ENCODE data around the gene RDH5.

GRCh38 chr12:55765736-55766290, 45.6 kb downstream of the RDH5 start:
- TF ChIP-seq, protein P1, sequence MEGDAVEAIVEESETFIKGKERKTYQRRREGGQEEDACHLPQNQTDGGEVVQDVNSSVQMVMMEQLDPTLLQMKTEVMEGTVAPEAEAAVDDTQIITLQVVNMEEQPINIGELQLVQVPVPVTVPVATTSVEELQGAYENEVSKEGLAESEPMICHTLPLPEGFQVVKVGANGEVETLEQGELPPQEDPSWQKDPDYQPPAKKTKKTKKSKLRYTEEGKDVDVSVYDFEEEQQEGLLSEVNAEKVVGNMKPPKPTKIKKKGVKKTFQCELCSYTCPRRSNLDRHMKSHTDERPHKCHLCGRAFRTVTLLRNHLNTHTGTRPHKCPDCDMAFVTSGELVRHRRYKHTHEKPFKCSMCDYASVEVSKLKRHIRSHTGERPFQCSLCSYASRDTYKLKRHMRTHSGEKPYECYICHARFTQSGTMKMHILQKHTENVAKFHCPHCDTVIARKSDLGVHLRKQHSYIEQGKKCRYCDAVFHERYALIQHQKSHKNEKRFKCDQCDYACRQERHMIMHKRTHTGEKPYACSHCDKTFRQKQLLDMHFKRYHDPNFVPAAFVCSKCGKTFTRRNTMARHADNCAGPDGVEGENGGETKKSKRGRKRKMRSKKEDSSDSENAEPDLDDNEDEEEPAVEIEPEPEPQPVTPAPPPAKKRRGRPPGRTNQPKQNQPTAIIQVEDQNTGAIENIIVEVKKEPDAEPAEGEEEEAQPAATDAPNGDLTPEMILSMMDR (conservative IDR thresholded peaks at IDR 0.05; ENCODE audit: low read depth, low read length), result no peak
- no peak for TF ChIP-seq EZH2 (IDR thresholded peaks at IDR 0.05; ENCODE audit: borderline replicate concordance, low read depth, low read length, poor library complexity, severe bottlenecking)

All from A673 (cell line).